Measurements from ENCODE around the gene MYOM1. TPM values are rescaled to one million over a fixed set of nuclear protein-coding genes. Genes with fewer than 3 reads are reported as not detected.

Gene MYOM1
- total RNA-seq, 2 experiments from 2014 or later = 2.7 to 3.3 TPM

GRCh38 chr18:3117493-3118192 lies 102.1 kb downstream of the MYOM1 start:
- Mint-ChIP-seq H3K27ac (no peak overlapping the region), H3K4me3 (no peak overlapping the region), H3K9me3 (no peaks in the 10 kb centered on the region), H3K27me3 (no peaks in the 10 kb centered on the region), H3K4me1 (no peaks in the 10 kb centered on the region), H3K36me3 (no peaks in the 10 kb centered on the region)
- POLR2A ChIA-PET = no interaction called here
- DNase-seq (no peak), ATAC-seq (ENCODE audit: low read depth) (no peak)

- Mint-ChIP-seq H3K27ac (no peak overlapping the region), H3K4me3 (no peak overlapping the region), H3K27me3 (no peaks in the 10 kb centered on the region), H3K9me3 (no peaks in the 10 kb centered on the region), H3K36me3 (no peaks in the 10 kb centered on the region), H3K4me1 (no peaks in the 10 kb centered on the region)
- no peak for ATAC-seq (ENCODE audit: low read depth)
- POLR2A ChIA-PET = no interaction called here
- DNase-seq = no peak
Measured at GRCh38 chr18:3115447-3116030, 104.2 kb downstream of the MYOM1 start.

- Mint-ChIP-seq H3K36me3 (no peaks in the 10 kb centered on the region), H3K4me3 (no peak overlapping the region), H3K9me3 (no peaks in the 10 kb centered on the region), H3K27me3 (no peaks in the 10 kb centered on the region), H3K27ac (no peak overlapping the region), H3K4me1 (no peaks in the 10 kb centered on the region)
- no peak for ATAC-seq (ENCODE audit: low read depth)
- POLR2A ChIA-PET = interaction anchor here (0.6 kb wide), 1 partner anchor 121 kb away, joined by 3 read pairs; no protein-coding TSS in a partner anchor
- no peak for DNase-seq
Measured at GRCh38 chr18:3114451-3114850, 105.3 kb downstream of the MYOM1 start.

GRCh38 chr18:3114026-3114425 lies 105.7 kb downstream of the MYOM1 start:
- no peak for DNase-seq
- Mint-ChIP-seq H3K27ac (no peak overlapping the region), H3K36me3 (no peaks in the 10 kb centered on the region), H3K4me3 (no peak overlapping the region), H3K4me1 (no peaks in the 10 kb centered on the region), H3K27me3 (no peaks in the 10 kb centered on the region), H3K9me3 (no peaks in the 10 kb centered on the region)
- no peak for ATAC-seq (ENCODE audit: low read depth)
- POLR2A ChIA-PET = interaction anchor here (0.6 kb wide), 1 partner anchor 121 kb away, joined by 3 read pairs; no protein-coding TSS in a partner anchor

- POLR2A ChIA-PET = no interaction called here
- ATAC-seq (ENCODE audit: low read depth) = no peak
- DNase-seq = no peak
- Mint-ChIP-seq H3K4me1 (no peaks in the 10 kb centered on the region), H3K27me3 (no peaks in the 10 kb centered on the region), H3K27ac (no peak overlapping the region), H3K4me3 (no peak overlapping the region), H3K36me3 (no peaks in the 10 kb centered on the region), H3K9me3 (no peaks in the 10 kb centered on the region)
Measured at GRCh38 chr18:3111523-3112240, 108.1 kb downstream of the MYOM1 start.

- POLR2A ChIA-PET = no interaction called here
- Mint-ChIP-seq H3K4me3 (no peak overlapping the region), H3K4me1 (no peaks in the 10 kb centered on the region), H3K36me3 (no peaks in the 10 kb centered on the region), H3K27ac (no peak overlapping the region), H3K9me3 (no peaks in the 10 kb centered on the region), H3K27me3 (no peaks in the 10 kb centered on the region)
- ATAC-seq (ENCODE audit: low read depth) (no peak), DNase-seq (no peak)
Measured at GRCh38 chr18:3110034-3110752, 109.6 kb downstream of the MYOM1 start.

- no peaks in the 10 kb centered on the region for H3K4me1 Mint-ChIP-seq
- H3K27ac Mint-ChIP-seq = no peak overlapping the region
- H3K4me3 Mint-ChIP-seq = no peak overlapping the region
- POLR2A ChIA-PET = no interaction called here
- no peak for DNase-seq
- no peaks in the 10 kb centered on the region for H3K36me3 Mint-ChIP-seq
- no peaks in the 10 kb centered on the region for H3K27me3 Mint-ChIP-seq
- ATAC-seq (ENCODE audit: low read depth) = no peak
- H3K9me3 Mint-ChIP-seq = no peaks in the 10 kb centered on the region
Measured at GRCh38 chr18:3107740-3108151, 112.0 kb downstream of the MYOM1 start.

GRCh38 chr18:3104190-3105054 lies 115.3 kb downstream of the MYOM1 start:
- no peaks in the 10 kb centered on the region for H3K27me3 Mint-ChIP-seq
- no peak for ATAC-seq (ENCODE audit: low read depth)
- DNase-seq = no peak
- H3K9me3 Mint-ChIP-seq = peaks cover 2% of the 10 kb centered on the region
- H3K27ac Mint-ChIP-seq = no peak overlapping the region
- H3K4me1 Mint-ChIP-seq = no peaks in the 10 kb centered on the region
- POLR2A ChIA-PET = no interaction called here
- no peak overlapping the region for H3K4me3 Mint-ChIP-seq
- H3K36me3 Mint-ChIP-seq = no peaks in the 10 kb centered on the region

- Mint-ChIP-seq H3K9me3 (peaks cover 2% of the 10 kb centered on the region), H3K27me3 (no peaks in the 10 kb centered on the region), H3K27ac (no peak overlapping the region), H3K4me1 (peaks cover 1% of the 10 kb centered on the region), H3K36me3 (no peaks in the 10 kb centered on the region), H3K4me3 (no peak overlapping the region)
- no peak for DNase-seq
- POLR2A ChIA-PET = no interaction called here
- ATAC-seq (ENCODE audit: low read depth) = no peak
Measured at GRCh38 chr18:3103576-3103975, 116.2 kb downstream of the MYOM1 start.

GRCh38 chr18:3102983-3103382 lies 116.8 kb downstream of the MYOM1 start:
- ATAC-seq (ENCODE audit: low read depth) = no peak
- H3K4me1 Mint-ChIP-seq = peaks cover 2% of the 10 kb centered on the region
- H3K27ac Mint-ChIP-seq = no peak overlapping the region
- DNase-seq = no peak
- H3K4me3 Mint-ChIP-seq = no peak overlapping the region
- no peaks in the 10 kb centered on the region for H3K27me3 Mint-ChIP-seq
- POLR2A ChIA-PET = no interaction called here
- no peaks in the 10 kb centered on the region for H3K36me3 Mint-ChIP-seq
- peaks cover 2% of the 10 kb centered on the region for H3K9me3 Mint-ChIP-seq

- Mint-ChIP-seq H3K36me3 (no peaks in the 10 kb centered on the region), H3K9me3 (peaks cover 2% of the 10 kb centered on the region), H3K27ac (no peak overlapping the region), H3K4me3 (no peak overlapping the region), H3K27me3 (no peaks in the 10 kb centered on the region), H3K4me1 (peaks cover 25% of the 10 kb centered on the region)
- ATAC-seq (ENCODE audit: low read depth) (no peak), DNase-seq (no peak)
- POLR2A ChIA-PET = no interaction called here
Measured at GRCh38 chr18:3100498-3101132, 119.2 kb downstream of the MYOM1 start.

GRCh38 chr18:3099327-3099726 lies 120.4 kb downstream of the MYOM1 start:
- DNase-seq (no peak), ATAC-seq (ENCODE audit: low read depth) (no peak)
- POLR2A ChIA-PET = no interaction called here
- no peaks in the 10 kb centered on the region for H3K36me3 Mint-ChIP-seq
- H3K27me3 Mint-ChIP-seq = no peaks in the 10 kb centered on the region
- H3K27ac Mint-ChIP-seq = no peak overlapping the region
- H3K4me1 Mint-ChIP-seq = peaks cover 26% of the 10 kb centered on the region
- peaks cover 2% of the 10 kb centered on the region for H3K9me3 Mint-ChIP-seq
- no peak overlapping the region for H3K4me3 Mint-ChIP-seq

Measured in activated naive CD8-positive, alpha-beta T cell treated with anti-CD3 and anti-CD28 coated beads, Interleukin-2, amount 10 ng/mL, durations not matched to agents 7 days and 5 days (primary cell).